Trophoblast cell (in vitro differentiated cells and primary cell): ENCODE measurements around the gene TP53BP1.

Source experiments
- DNase-seq, 2 donors: peaks; one replicate each; pipeline ENCODE4 v3.0.0-alpha.2; 2016
- H2AFZ ChIP-seq: 2 replicates; pipeline ENCODE4 v1.6.1; 2013; ENCODE audit warnings: low read length, moderate library complexity, mild to moderate bottlenecking; ENCODE audit not compliant: insufficient read depth, poor library complexity
- H2AK5ac ChIP-seq: 2 replicates; pipeline ENCODE4 v1.6.1; 2013; ENCODE audit warnings: mild to moderate bottlenecking, low read length
- H2BK120ac ChIP-seq: 2 replicates; pipeline ENCODE4 v1.6.1; 2013; ENCODE audit warnings: low read length, mild to moderate bottlenecking, moderate library complexity; ENCODE audit not compliant: insufficient read depth, poor library complexity
- H2BK12ac ChIP-seq: 2 replicates; pipeline ENCODE4 v1.6.1; 2013; ENCODE audit warnings: mild to moderate bottlenecking, low read length, moderate library complexity
- H2BK5ac ChIP-seq: 2 replicates; pipeline ENCODE4 v1.6.1; 2013; ENCODE audit warnings: low read length, low read depth, moderate library complexity, mild to moderate bottlenecking; ENCODE audit not compliant: poor library complexity
- H3K14ac ChIP-seq: 2 replicates; pipeline ENCODE4 v1.6.1; 2013; ENCODE audit warnings: mild to moderate bottlenecking, low read length
- H3K18ac ChIP-seq: 2 replicates; pipeline ENCODE4 v1.6.1; 2013; ENCODE audit warnings: mild to moderate bottlenecking, low read length
- H3K23ac ChIP-seq: 2 replicates; pipeline ENCODE4 v1.6.1; 2013; ENCODE audit warnings: low read length
- H3K27ac ChIP-seq: 2 replicates; pipeline ENCODE4 v1.5.1; 2013; ENCODE audit warnings: low read depth, mild to moderate bottlenecking, inconsistent platforms, low read length, moderate library complexity
- H3K27me3 ChIP-seq: 2 replicates; pipeline ENCODE4 v1.6.1; 2013; ENCODE audit warnings: inconsistent platforms, mild to moderate bottlenecking, low read length, moderate library complexity; ENCODE audit not compliant: insufficient read depth
- H3K36me3 ChIP-seq, 2 experiments: 1 replicate in 1 of 2; 2 replicates in 1 of 2; pipeline ENCODE4 v1.6.1; 2013; ENCODE audit warnings: low read length in 2 of 2, mild to moderate bottlenecking in 2 of 2, moderate library complexity in 1 of 2; ENCODE audit not compliant: insufficient read depth in 2 of 2, control insufficient read depth in 1 of 2
- H3K4ac ChIP-seq: 2 replicates; pipeline ENCODE4 v1.6.1; 2013; ENCODE audit warnings: low read depth, mild to moderate bottlenecking, low read length, moderate library complexity
- H3K4me1 ChIP-seq, 2 experiments: 1 replicate in 1 of 2; 2 replicates in 1 of 2; pipeline ENCODE4 v1.6.1; 2013; ENCODE audit warnings: low read length in 2 of 2, mild to moderate bottlenecking in 2 of 2, moderate library complexity in 1 of 2; ENCODE audit not compliant: insufficient read depth in 2 of 2, control insufficient read depth in 1 of 2
- H3K4me2 ChIP-seq: 2 replicates; pipeline ENCODE4 v1.6.1; 2013; ENCODE audit warnings: inconsistent platforms, mild to moderate bottlenecking, low read length, moderate library complexity
- H3K4me3 ChIP-seq: 2 replicates; pipeline ENCODE4 v1.5.1; 2013; ENCODE audit warnings: mild to moderate bottlenecking, low read depth, low read length, inconsistent platforms
- H3K79me1 ChIP-seq: one replicate; pipeline ENCODE4 v1.6.1; 2013; ENCODE audit warnings: low read length
- H3K79me2 ChIP-seq: 2 replicates; pipeline ENCODE4 v1.6.1; 2013; ENCODE audit warnings: low read length, mild to moderate bottlenecking; ENCODE audit not compliant: control insufficient read depth, insufficient read depth, poor library complexity
- H3K9ac ChIP-seq: 2 replicates; pipeline ENCODE4 v1.6.1; 2013; ENCODE audit warnings: mild to moderate bottlenecking, low read length
- H3K9me3 ChIP-seq: 2 replicates; pipeline ENCODE4 v1.6.1; 2013; ENCODE audit warnings: low read depth, mild to moderate bottlenecking, control low read depth, inconsistent platforms, low read length; ENCODE audit not compliant: insufficient read depth
- H4K12ac ChIP-seq: 2 replicates; pipeline ENCODE4 v1.6.1; 2013; ENCODE audit warnings: low read depth, mild to moderate bottlenecking, low read length, moderate library complexity
- H4K8ac ChIP-seq: 2 replicates; pipeline ENCODE4 v1.6.1; 2013; ENCODE audit warnings: low read depth, mild to moderate bottlenecking, low read length, moderate library complexity
- H4K91ac ChIP-seq: one replicate; pipeline ENCODE4 v1.6.1; 2013; ENCODE audit warnings: low read depth, mild to moderate bottlenecking, low read length, moderate library complexity
- WGBS: extraction: QIAGEN DNeasy Blood & Tissue Kit; methylation state at CpG from one replicate; pipeline ENCODE4 v1.1.7; 2013; ENCODE audit warnings: missing lambda C conversion rate; ENCODE audit not compliant: insufficient read length, insufficient coverage; ENCODE audit errors: extremely low coverage; 5-methylcytosine and 5-hydroxymethylcytosine counted together

Gene TP53BP1

DNA sequence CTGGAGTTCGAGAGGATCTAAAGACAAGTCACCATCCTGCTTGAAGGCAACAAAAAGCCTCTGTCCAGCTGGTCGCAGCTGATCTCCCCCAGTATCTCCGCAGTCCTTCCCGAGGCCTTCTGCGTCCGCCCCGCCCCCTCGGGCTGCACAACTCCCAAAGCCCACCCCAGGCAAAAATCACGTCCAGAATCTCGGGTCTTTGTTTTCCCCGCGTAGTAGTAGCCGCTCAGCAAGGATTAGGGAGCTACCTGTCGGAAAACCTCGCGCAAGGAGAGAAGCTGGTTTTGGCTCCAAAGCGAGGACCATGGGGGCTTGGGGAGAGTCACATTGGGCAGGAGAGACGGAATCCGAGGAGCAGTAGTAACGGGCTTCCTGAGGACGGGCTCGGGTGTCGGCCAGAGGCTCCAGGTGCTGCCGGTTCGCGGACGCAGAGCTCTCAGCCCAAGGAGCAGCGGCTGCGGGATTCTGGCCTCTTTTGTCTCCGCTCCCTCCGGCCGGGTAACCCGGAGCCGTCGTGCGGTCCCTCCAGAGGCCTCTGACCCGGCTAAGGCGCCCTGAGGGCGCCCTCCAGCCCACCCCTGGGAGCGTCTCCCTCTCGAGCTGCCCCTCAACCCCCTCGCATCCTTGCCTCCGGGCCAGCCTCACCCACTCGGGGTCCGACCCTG, 122.5 kb downstream of the TP53BP1 start:
- DNase-seq: no peak

DNA sequence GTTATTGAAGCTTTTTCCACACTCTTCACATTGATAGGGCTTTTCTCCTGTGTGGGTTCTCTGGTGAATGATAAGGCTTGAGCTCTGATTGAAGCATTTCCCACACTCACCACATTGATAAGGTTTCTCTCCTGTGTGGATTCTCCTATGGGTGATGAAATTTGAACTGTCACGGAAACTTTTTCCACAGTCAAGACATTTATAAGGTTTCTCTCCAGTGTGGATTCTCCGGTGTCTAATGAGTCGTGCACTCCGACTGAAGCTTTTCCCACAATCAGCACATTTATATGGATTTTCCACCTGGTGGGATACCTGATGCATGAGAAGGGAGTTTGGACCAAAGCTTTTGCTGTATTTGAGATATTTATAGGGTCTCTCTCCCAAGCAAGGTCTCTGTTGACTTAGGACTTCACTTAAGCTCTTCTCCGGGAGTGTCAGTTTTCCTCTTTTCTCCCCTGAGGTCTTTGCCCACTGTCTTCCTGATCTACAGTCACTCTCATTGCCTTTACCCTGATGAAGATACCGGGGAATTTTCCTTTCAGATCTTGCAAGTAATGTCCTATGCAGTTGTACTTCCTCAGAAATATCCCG, 131.5 kb downstream of the TP53BP1 start:
- H4K12ac ChIP-seq: no peak overlapping the region
- no peak overlapping the region for H4K91ac ChIP-seq
- H4K8ac ChIP-seq: no peak overlapping the region
- no peak for DNase-seq
- no peak overlapping the region for H3K23ac ChIP-seq
- H3K79me1 ChIP-seq: no peaks in the 10 kb centered on the region
- no peak overlapping the region for H3K27ac ChIP-seq
- no peaks in the 10 kb centered on the region for H3K79me2 ChIP-seq
- no peak overlapping the region for H3K18ac ChIP-seq
- no peak overlapping the region for H2BK12ac ChIP-seq
- peaks cover 24 to 40% of the 10 kb centered on the region in 2 experiments for H3K36me3 ChIP-seq
- no peak overlapping the region for H3K4ac ChIP-seq
- H3K27me3 ChIP-seq: no peaks in the 10 kb centered on the region
- no peak overlapping the region for H3K9ac ChIP-seq
- no peak overlapping the region for H3K4me3 ChIP-seq
- H3K4me1 ChIP-seq: no peaks in the 10 kb centered on the region
- no peak overlapping the region for H2BK5ac ChIP-seq
- no CpG with 5 or more reads among the region's 7 CpGs for WGBS
- H2BK120ac ChIP-seq: no peak overlapping the region
- no peak overlapping the region for H2AK5ac ChIP-seq
- H2AFZ ChIP-seq: no peak overlapping the region
- no peak overlapping the region for H3K14ac ChIP-seq
- H3K4me2 ChIP-seq: no peak overlapping the region
- peaks cover 3% of the 10 kb centered on the region for H3K9me3 ChIP-seq

More for the DNA sequence above, 122.5 kb downstream of the TP53BP1 start:
- Histone ChIP-seq H2BK5ac (peak overlapping the region; percentile 14), H3K23ac (no peak overlapping the region), H3K14ac (peak overlapping the region; percentile 45), H2AK5ac (no peak overlapping the region), H3K4me2 (peak overlapping the region; percentile 97), H3K9ac (peak overlapping the region; percentile 85), H3K27ac (no peak overlapping the region), H3K79me2 (peaks cover 8% of the 10 kb centered on the region), H3K27me3 (no peaks in the 10 kb centered on the region), H4K12ac (peak overlapping the region; percentile 9), H3K36me3 (peaks cover 9 to 13% of the 10 kb centered on the region in 2 experiments), H2BK120ac (peak overlapping the region; percentile 26), H2BK12ac (no peak overlapping the region), H2AFZ (peak overlapping the region; percentile 47), H4K8ac (peak overlapping the region; percentile 56), H3K18ac (no peak overlapping the region), H4K91ac (peak overlapping the region; percentile 60), H3K4ac (peak overlapping the region; percentile 68), H3K79me1 (peaks cover 4% of the 10 kb centered on the region), H3K4me1 (peaks cover 5 to 6% of the 10 kb centered on the region in 2 experiments), H3K4me3 (peak overlapping the region; percentile 93), H3K9me3 (no peaks in the 10 kb centered on the region)
- WGBS: no CpG with 5 or more reads among the region's 45 CpGs

DNA sequence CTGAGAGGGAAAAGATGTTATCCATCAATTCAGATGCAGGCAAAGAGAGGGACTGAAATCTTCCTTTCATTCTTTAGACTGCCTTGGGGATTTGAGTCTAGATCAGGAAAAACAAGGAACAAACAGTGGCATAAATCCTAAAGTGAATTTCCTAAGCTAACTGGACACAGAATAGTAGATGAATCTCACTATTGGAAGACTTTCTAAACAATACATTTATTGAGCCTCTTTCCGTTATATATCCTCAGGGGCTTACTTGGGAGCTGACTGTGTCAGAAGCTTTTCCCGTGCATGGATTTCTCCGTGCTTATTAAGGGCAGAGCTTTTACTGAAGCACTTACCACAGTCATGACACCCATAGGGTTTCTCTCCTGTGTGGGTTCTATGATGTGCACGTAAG, 132.1 kb downstream of the TP53BP1 start:
- no peak overlapping the region for H4K12ac ChIP-seq
- WGBS: no CpG with 5 or more reads among the region's 4 CpGs
- no peak for DNase-seq
- H4K91ac ChIP-seq: no peak overlapping the region
- H3K9me3 ChIP-seq: peaks cover 3% of the 10 kb centered on the region
- H3K27me3 ChIP-seq: no peaks in the 10 kb centered on the region
- H3K18ac ChIP-seq: no peak overlapping the region
- peaks cover 19 to 34% of the 10 kb centered on the region in 2 experiments for H3K36me3 ChIP-seq
- H3K9ac ChIP-seq: no peak overlapping the region
- no peaks in the 10 kb centered on the region for H3K79me2 ChIP-seq
- no peak overlapping the region for H3K4me3 ChIP-seq
- H2BK5ac ChIP-seq: no peak overlapping the region
- H3K4me1 ChIP-seq: no peaks in the 10 kb centered on the region
- H3K14ac ChIP-seq: no peak overlapping the region
- H2AK5ac ChIP-seq: no peak overlapping the region
- no peak overlapping the region for H3K23ac ChIP-seq
- H3K27ac ChIP-seq: no peak overlapping the region
- no peak overlapping the region for H2BK12ac ChIP-seq
- H3K4me2 ChIP-seq: no peak overlapping the region
- H3K4ac ChIP-seq: no peak overlapping the region
- no peaks in the 10 kb centered on the region for H3K79me1 ChIP-seq
- no peak overlapping the region for H4K8ac ChIP-seq
- no peak overlapping the region for H2BK120ac ChIP-seq
- no peak overlapping the region for H2AFZ ChIP-seq
